Astrocyte (in vitro differentiated cells and primary cell): ENCODE measurements around the gene PCBP3. TPM values are rescaled to one million over a fixed set of nuclear protein-coding genes. Genes with fewer than 3 reads are reported as not detected.

Experiments
- DNase-seq: peaks from one replicate; pipeline ENCODE4 v3.0.0-alpha.2; 2010; ENCODE audit warnings: low read depth
- FAIRE-seq: peaks from 2 replicates; lab custom pipeline; 2011; peaks lifted over from hg19 to GRCh38; lab: Jason Lieb, UNC
- H2AFZ ChIP-seq: 2 replicates; pipeline ENCODE4 v1.6.0; 2012; ENCODE audit warnings: low read depth, low read length, inconsistent platforms
- H3K27ac ChIP-seq: 2 replicates; pipeline ENCODE4 v1.5.1; 2011; ENCODE audit warnings: low read depth, low read length, inconsistent platforms
- H3K27me3 ChIP-seq: 2 replicates; pipeline ENCODE4 v1.6.0; 2011; ENCODE audit warnings: low read length, inconsistent platforms; ENCODE audit not compliant: insufficient read depth
- H3K36me3 ChIP-seq: 2 replicates; pipeline ENCODE4 v1.5.1; 2011; ENCODE audit warnings: low read length, inconsistent platforms; ENCODE audit not compliant: insufficient read depth
- H3K4me1 ChIP-seq: 2 replicates; pipeline ENCODE4 v1.5.1; 2011; ENCODE audit warnings: low read length, inconsistent platforms; ENCODE audit not compliant: insufficient read depth
- H3K4me2 ChIP-seq: 2 replicates; pipeline ENCODE4 v1.6.0; 2012; ENCODE audit warnings: low read length, inconsistent platforms
- H3K4me3 ChIP-seq: 2 replicates; pipeline ENCODE4 v1.5.1; 2011; ENCODE audit warnings: low read depth, mild to moderate bottlenecking, low read length, inconsistent platforms; ENCODE audit not compliant: insufficient read depth
- H3K79me2 ChIP-seq: 2 replicates; pipeline ENCODE4 v1.6.0; 2012; ENCODE audit warnings: mild to moderate bottlenecking, low read length, inconsistent platforms; ENCODE audit not compliant: insufficient read depth
- H3K9ac ChIP-seq: 2 replicates; pipeline ENCODE4 v1.6.0; 2012; ENCODE audit warnings: mild to moderate bottlenecking, low read length, inconsistent platforms
- H3K9me3 ChIP-seq: 2 replicates; pipeline ENCODE4 v1.5.1; 2012; ENCODE audit warnings: low read depth, mild to moderate bottlenecking, low read length, inconsistent platforms; ENCODE audit not compliant: insufficient read depth
- H4K20me1 ChIP-seq: 2 replicates; pipeline ENCODE4 v1.6.0; 2012; ENCODE audit warnings: low read length, inconsistent platforms; ENCODE audit not compliant: insufficient read depth
- H3K27ac Mint-ChIP-seq: one replicate; pipeline ENCODE4 v1.8.0; 2021; ENCODE audit warnings: mild to moderate bottlenecking, mixed read lengths; ENCODE audit not compliant: unreplicated experiment
- H3K27me3 Mint-ChIP-seq: one replicate; pipeline ENCODE4 v1.8.0; 2021; ENCODE audit warnings: low read depth, mixed read lengths; ENCODE audit not compliant: unreplicated experiment
- H3K36me3 Mint-ChIP-seq: one replicate; pipeline ENCODE4 v1.8.0; 2021; ENCODE audit warnings: low read depth, mixed read lengths; ENCODE audit not compliant: unreplicated experiment
- H3K4me1 Mint-ChIP-seq: one replicate; pipeline ENCODE4 v1.8.0; 2021; ENCODE audit warnings: low read depth, mixed read lengths; ENCODE audit not compliant: unreplicated experiment
- H3K4me3 Mint-ChIP-seq: one replicate; pipeline ENCODE4 v1.8.0; 2021; ENCODE audit warnings: mild to moderate bottlenecking, moderate library complexity, mixed read lengths; ENCODE audit not compliant: unreplicated experiment
- H3K9me3 Mint-ChIP-seq: one replicate; pipeline ENCODE4 v1.8.0; 2021; ENCODE audit warnings: mild to moderate bottlenecking, mixed read lengths; ENCODE audit not compliant: unreplicated experiment
- CTCF ChIP-seq: IDR thresholded peaks from 2 replicates; pipeline ENCODE4 v1.5.1; 2011; ENCODE audit warnings: low read depth, mild to moderate bottlenecking, inconsistent platforms, low read length, moderate library complexity; ENCODE audit not compliant: insufficient read depth
- EZH2 ChIP-seq: IDR thresholded peaks from 2 replicates; pipeline ENCODE4 v1.6.1; 2012; ENCODE audit warnings: mild to moderate bottlenecking, low read length, inconsistent platforms; ENCODE audit not compliant: insufficient read depth
- total RNA-seq: library from RNA; stranded (reverse); gene quantifications from 2 replicates; pipeline ENCODE4 v1.2.1, GENCODE V29; 2021

Gene PCBP3
- total RNA-seq, 1 donor from 2014 or later, result 1.8 TPM

GRCh38 chr21:45721671-45722070 lies 78.1 kb downstream of the PCBP3 start:
- H3K4me2 ChIP-seq, result peak overlapping the region; percentile 54
- H3K9me3 ChIP-seq, result no peaks in the 10 kb centered on the region
- no peak overlapping the region for H2AFZ ChIP-seq
- peak overlapping the region; percentile 18 for H3K27ac ChIP-seq
- Mint-ChIP-seq H3K9me3 (no peaks in the 10 kb centered on the region), H3K4me1 (no peaks in the 10 kb centered on the region), H3K27me3 (no peaks in the 10 kb centered on the region), H3K4me3 (no peak overlapping the region), H3K27ac (no peak overlapping the region), H3K36me3 (no peaks in the 10 kb centered on the region)
- no peaks in the 10 kb centered on the region for H3K79me2 ChIP-seq
- no peak for FAIRE-seq
- no peak overlapping the region for H3K4me3 ChIP-seq
- H3K27me3 ChIP-seq, result no peaks in the 10 kb centered on the region
- no peaks in the 10 kb centered on the region for H4K20me1 ChIP-seq
- no peak overlapping the region for H3K9ac ChIP-seq
- peaks cover 4% of the 10 kb centered on the region for H3K4me1 ChIP-seq
- H3K36me3 ChIP-seq, result no peaks in the 10 kb centered on the region
- TF ChIP-seq CTCF (no peak), EZH2 (no peak)
- peak; percentile 71 for DNase-seq

DNA sequence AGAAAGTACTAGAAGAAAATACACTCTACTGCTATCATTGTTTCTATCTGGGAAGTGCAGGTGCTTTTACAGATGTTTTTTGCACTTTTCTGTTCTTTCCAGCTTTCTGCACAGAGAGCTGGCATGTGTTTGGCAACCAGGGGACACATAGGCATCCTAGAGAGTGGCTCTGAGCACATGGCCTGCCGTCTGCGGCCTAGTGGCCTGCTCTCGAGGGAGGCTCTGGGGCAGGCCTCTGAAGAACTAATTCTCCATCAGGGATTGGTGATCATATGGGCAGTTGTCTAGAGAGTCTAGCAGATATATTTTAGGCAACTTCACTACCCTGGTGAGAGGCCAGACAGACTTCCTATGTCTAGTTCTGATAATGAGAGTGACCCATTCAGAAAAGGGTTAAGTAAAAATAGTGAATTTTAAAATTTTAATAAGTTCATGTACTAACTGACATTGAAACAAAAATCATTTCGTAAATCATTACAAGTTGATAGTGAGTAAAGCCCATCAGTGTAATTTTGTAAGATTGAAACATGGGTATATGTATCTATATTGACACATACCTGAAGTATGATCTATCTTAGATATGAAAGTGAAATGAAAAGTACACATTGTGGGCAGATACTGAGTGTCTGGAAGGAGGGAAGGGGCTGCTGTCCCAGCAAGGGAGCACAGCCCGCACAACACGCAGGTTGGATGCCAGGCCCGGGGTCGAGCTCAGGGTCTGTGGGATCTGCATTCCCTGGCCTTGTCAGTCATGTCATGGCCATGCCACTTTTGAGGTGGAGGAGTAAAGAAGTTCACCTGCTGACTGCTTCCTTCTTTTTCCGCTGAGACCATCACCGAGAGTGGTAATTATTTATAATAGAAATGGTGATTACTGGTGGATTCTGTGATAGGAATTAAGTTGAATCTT lies 79.8 kb downstream of the PCBP3 start:
- H3K9me3 Mint-ChIP-seq, result no peaks in the 10 kb centered on the region
- FAIRE-seq, result no peak
- TF ChIP-seq CTCF, result no peak

More for the DNA sequence above, 79.8 kb downstream of the PCBP3 start:
- H3K4me3 Mint-ChIP-seq, result no peak overlapping the region
- H3K27ac Mint-ChIP-seq, result no peak overlapping the region
- peaks cover 6% of the 10 kb centered on the region for H3K27me3 Mint-ChIP-seq
- H3K36me3 ChIP-seq, result no peaks in the 10 kb centered on the region
- no peak overlapping the region for H2AFZ ChIP-seq
- no peak overlapping the region for H3K4me3 ChIP-seq
- H3K27me3 ChIP-seq, result no peaks in the 10 kb centered on the region
- H3K4me2 ChIP-seq, result no peak overlapping the region
- DNase-seq, result no peak
- no peaks in the 10 kb centered on the region for H3K79me2 ChIP-seq
- H3K36me3 Mint-ChIP-seq, result no peaks in the 10 kb centered on the region
- H3K4me1 Mint-ChIP-seq, result no peaks in the 10 kb centered on the region
- peaks cover 4% of the 10 kb centered on the region for H4K20me1 ChIP-seq
- H3K27ac ChIP-seq, result no peak overlapping the region
- H3K9ac ChIP-seq, result no peak overlapping the region
- H3K9me3 ChIP-seq, result no peaks in the 10 kb centered on the region
- peaks cover 4% of the 10 kb centered on the region for H3K4me1 ChIP-seq
